SU-DHL-6 (cell line): ENCODE results near the gene GRID2.

Source experiments
- H2AFZ ChIP-seq: fragments of 200-600 bp; sonication (generic); 2 replicates; pipeline ENCODE4 v1.6.1; 2014; ENCODE audit warnings: low read depth, mild to moderate bottlenecking, moderate library complexity, mixed read lengths, antibody characterized with exemption, low read length; ENCODE audit not compliant: severe bottlenecking
- H3F3A ChIP-seq: fragments of 200-600 bp; shearing (Covaris generic); 2 replicates; pipeline ENCODE4 v1.6.0; 2016; ENCODE audit warnings: antibody characterized with exemption, mild to moderate bottlenecking; ENCODE audit not compliant: insufficient read depth
- H3K27ac ChIP-seq: fragments of 200-600 bp; sonication (generic); 2 replicates; pipeline ENCODE4 v1.5.1; 2016; ENCODE audit warnings: low read depth, mild to moderate bottlenecking, low read length, moderate library complexity, mixed read lengths
- H3K27me3 ChIP-seq: fragments of 200-600 bp; sonication (generic), shearing (Covaris generic); 2 replicates; pipeline ENCODE4 v1.6.0; 2014; ENCODE audit warnings: mild to moderate bottlenecking, low read length
- H3K36me3 ChIP-seq: fragments of 200-600 bp; sonication (generic); 2 replicates; pipeline ENCODE4 v1.6.1; 2014; ENCODE audit warnings: mild to moderate bottlenecking, low read length, mixed read lengths
- H3K4me2 ChIP-seq: fragments of 300-600, 200-600 bp; shearing (Covaris generic), sonication (generic); 2 replicates; pipeline ENCODE4 v1.6.0; 2014; ENCODE audit warnings: low read length, low read depth, mild to moderate bottlenecking; ENCODE audit not compliant: poor library complexity, severe bottlenecking
- H3K4me3 ChIP-seq: fragments of 200-600 bp; sonication (generic); 2 replicates; pipeline ENCODE4 v1.5.1; 2014; ENCODE audit warnings: antibody characterized with exemption, low read length, mild to moderate bottlenecking, mixed read lengths; ENCODE audit not compliant: insufficient read depth, poor library complexity, severe bottlenecking
- H3K79me2 ChIP-seq: fragments of 200-600 bp; sonication (generic); 2 replicates; pipeline ENCODE4 v1.6.1; 2014; ENCODE audit warnings: mild to moderate bottlenecking, low read length, moderate library complexity; ENCODE audit not compliant: insufficient read depth
- H3K9ac ChIP-seq: fragments of 200-600 bp; sonication (generic); 2 replicates; pipeline ENCODE4 v1.7.0; 2014; ENCODE audit warnings: mild to moderate bottlenecking, low read length
- H3K9me2 ChIP-seq: fragments of 200-600 bp; sonication (generic); replicated peaks from 2 replicates; pipeline ENCODE4 v1.6.1; 2014; ENCODE audit warnings: low read length; ENCODE audit not compliant: insufficient read depth
- H3K9me3 ChIP-seq: fragments of 200-600 bp; sonication (generic); 2 replicates; pipeline ENCODE4 v1.6.1; 2014; ENCODE audit warnings: low read length, mixed read lengths; ENCODE audit not compliant: insufficient read depth
- H4K20me1 ChIP-seq: fragments of 200-600 bp; sonication (generic); 2 replicates; pipeline ENCODE4 v1.6.1; 2014; ENCODE audit warnings: low read depth, mild to moderate bottlenecking, antibody characterized with exemption, low read length, moderate library complexity, mixed read lengths
- CTCF ChIP-seq: fragments of 200-600 bp; sonication (generic); IDR thresholded peaks from one replicate; pipeline ENCODE4 v1.5.1; 2017; ENCODE audit warnings: antibody characterized with exemption, mild to moderate bottlenecking, low read length, moderate library complexity; ENCODE audit not compliant: insufficient read depth, poor library complexity, severe bottlenecking
- EZH2phosphoT487 ChIP-seq: fragments of 200-600 bp; sonication (generic), shearing (Covaris generic); conservative IDR thresholded peaks from 2 replicates; pipeline ENCODE4 v1.6.1; 2018; ENCODE audit warnings: mild to moderate bottlenecking, antibody characterized with exemption, low read length, moderate library complexity, mixed read lengths

Gene GRID2

GRCh38 chr4:93157986-93158385, 854.2 kb downstream of the GRID2 start:
- TF ChIP-seq EZH2phosphoT487 (no peak), CTCF (no peak)
- Histone ChIP-seq H3K9me3 (no peaks in the 10 kb centered on the region), H3K27ac (no peak overlapping the region), H3K4me2 (no peak overlapping the region), H3F3A (no peaks in the 10 kb centered on the region), H3K27me3 (no peaks in the 10 kb centered on the region), H3K36me3 (no peaks in the 10 kb centered on the region), H3K9ac (no peak overlapping the region), H3K79me2 (no peaks in the 10 kb centered on the region), H4K20me1 (no peaks in the 10 kb centered on the region), H3K4me3 (no peak overlapping the region), H3K9me2 (no peaks in the 10 kb centered on the region), H2AFZ (no peak overlapping the region)

GRCh38 chr4:93168053-93168452, 864.3 kb downstream of the GRID2 start:
- H3K36me3 ChIP-seq: no peaks in the 10 kb centered on the region
- no peaks in the 10 kb centered on the region for H3K9me2 ChIP-seq
- no peak overlapping the region for H3K4me3 ChIP-seq
- TF ChIP-seq CTCF (no peak), EZH2phosphoT487 (no peak)
- no peaks in the 10 kb centered on the region for H3K79me2 ChIP-seq
- no peak overlapping the region for H3K4me2 ChIP-seq
- H3F3A ChIP-seq: no peaks in the 10 kb centered on the region
- H3K9ac ChIP-seq: no peak overlapping the region
- H2AFZ ChIP-seq: no peak overlapping the region
- no peaks in the 10 kb centered on the region for H4K20me1 ChIP-seq
- no peak overlapping the region for H3K27ac ChIP-seq
- H3K27me3 ChIP-seq: no peaks in the 10 kb centered on the region
- H3K9me3 ChIP-seq: no peaks in the 10 kb centered on the region

- Histone ChIP-seq H3K27me3 (no peaks in the 10 kb centered on the region), H3K36me3 (no peaks in the 10 kb centered on the region), H3K4me3 (no peak overlapping the region), H3K9ac (no peak overlapping the region), H3K79me2 (no peaks in the 10 kb centered on the region), H2AFZ (no peak overlapping the region), H3K9me3 (no peaks in the 10 kb centered on the region), H4K20me1 (no peaks in the 10 kb centered on the region), H3K27ac (no peak overlapping the region), H3K4me2 (no peak overlapping the region), H3F3A (no peaks in the 10 kb centered on the region), H3K9me2 (no peaks in the 10 kb centered on the region)
- TF ChIP-seq CTCF (no peak), EZH2phosphoT487 (no peak)
Measured at GRCh38 chr4:93169966-93170365, 866.2 kb downstream of the GRID2 start.
